OCI-LY7 (cell line): ENCODE results near the gene MCM3.

Experiments
- EZH2phosphoT487 ChIP-seq: fragments of 200-600 bp; sonication (generic); IDR thresholded peaks from 2 replicates; pipeline ENCODE4 v1.6.1; 2018; ENCODE audit warnings: low read depth, borderline replicate concordance, mild to moderate bottlenecking, mixed run types, antibody characterized with exemption, low read length, moderate library complexity, mixed read lengths
- TF ChIP-seq, protein P1 (sequence below): fragments of 200-600 bp; sonication (generic); conservative IDR thresholded peaks from 2 replicates; pipeline ENCODE4 v1.5.1; 2014; ENCODE audit warnings: mild to moderate bottlenecking, antibody characterized with exemption, low read length, moderate library complexity, mixed read lengths

GRCh38 chr6:52305411-52305810, 20.9 kb upstream of the MCM3 start:
- TF ChIP-seq, protein P1, sequence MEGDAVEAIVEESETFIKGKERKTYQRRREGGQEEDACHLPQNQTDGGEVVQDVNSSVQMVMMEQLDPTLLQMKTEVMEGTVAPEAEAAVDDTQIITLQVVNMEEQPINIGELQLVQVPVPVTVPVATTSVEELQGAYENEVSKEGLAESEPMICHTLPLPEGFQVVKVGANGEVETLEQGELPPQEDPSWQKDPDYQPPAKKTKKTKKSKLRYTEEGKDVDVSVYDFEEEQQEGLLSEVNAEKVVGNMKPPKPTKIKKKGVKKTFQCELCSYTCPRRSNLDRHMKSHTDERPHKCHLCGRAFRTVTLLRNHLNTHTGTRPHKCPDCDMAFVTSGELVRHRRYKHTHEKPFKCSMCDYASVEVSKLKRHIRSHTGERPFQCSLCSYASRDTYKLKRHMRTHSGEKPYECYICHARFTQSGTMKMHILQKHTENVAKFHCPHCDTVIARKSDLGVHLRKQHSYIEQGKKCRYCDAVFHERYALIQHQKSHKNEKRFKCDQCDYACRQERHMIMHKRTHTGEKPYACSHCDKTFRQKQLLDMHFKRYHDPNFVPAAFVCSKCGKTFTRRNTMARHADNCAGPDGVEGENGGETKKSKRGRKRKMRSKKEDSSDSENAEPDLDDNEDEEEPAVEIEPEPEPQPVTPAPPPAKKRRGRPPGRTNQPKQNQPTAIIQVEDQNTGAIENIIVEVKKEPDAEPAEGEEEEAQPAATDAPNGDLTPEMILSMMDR = no peak
- TF ChIP-seq EZH2phosphoT487 = no peak
